IMR-90 (cell line): ENCODE measurements around the gene LRRN2. TPM values are rescaled to one million over a fixed set of nuclear protein-coding genes. Genes with fewer than 3 reads are reported as not detected.

Experiments
- ATAC-seq: fragments of 200-7000 bp; cut with Tn5 transposase; 2 replicates; pipeline ENCODE4 v1.9.1; 2020; ENCODE audit warnings: low read depth, mild to moderate bottlenecking, moderate library complexity
- BruUV-seq: library from RNA; stranded (reverse); fragments of 400-500 nt; replicated peaks from 2 replicates; lab custom pipeline; 2021; lab: Mats Ljungman, UMichigan
- CTCF ChIA-PET: fragments of 300-600 bp; formaldehyde crosslinking; extraction: SDS; loops from one replicate; lab custom pipeline; 2021; ENCODE audit warnings: antibody characterized with exemption; lab: Yijun Ruan, JAX
- POLR2A ChIA-PET: fragments of 300-600 bp; sonication (Branson Sonifier 250); formaldehyde crosslinking; loops from one replicate; lab custom pipeline; 2022; ENCODE audit warnings: antibody characterized with exemption; ENCODE audit not compliant: unreplicated experiment; lab: Charles Lee
- DNase-seq: peaks from one replicate; pipeline ENCODE4 v3.0.0; 2013
- H2AFZ ChIP-seq: replicated peaks from 2 replicates; pipeline ENCODE3; 2013; ENCODE audit warnings: low read length, mild to moderate bottlenecking; ENCODE audit not compliant: poor library complexity
- H2AK5ac ChIP-seq: 2 replicates; pipeline ENCODE4 v1.6.1; 2013; ENCODE audit warnings: low read depth, low read length, inconsistent platforms
- H2AK9ac ChIP-seq: replicated peaks from 2 replicates; pipeline ENCODE3; 2013; ENCODE audit warnings: mild to moderate bottlenecking, low read depth, low read length, moderate library complexity; ENCODE audit not compliant: poor library complexity
- H2BK120ac ChIP-seq: 2 replicates; pipeline ENCODE4 v1.6.1; 2013; ENCODE audit warnings: low read depth, low read length, inconsistent platforms
- H2BK15ac ChIP-seq: 3 replicates; pipeline ENCODE4 v1.6.1; 2013; ENCODE audit warnings: low read depth, low read length, inconsistent platforms
- H2BK20ac ChIP-seq: 2 replicates; pipeline ENCODE4 v1.6.1; 2013; ENCODE audit warnings: low read depth, mild to moderate bottlenecking, inconsistent platforms, low read length, moderate library complexity
- H2BK5ac ChIP-seq: 2 replicates; pipeline ENCODE4 v1.6.1; 2013; ENCODE audit warnings: mild to moderate bottlenecking, low read depth, low read length, inconsistent platforms; ENCODE audit not compliant: poor library complexity, severe bottlenecking
- H3K14ac ChIP-seq: replicated peaks from 2 replicates; pipeline ENCODE4 v1.6.1; 2013; ENCODE audit warnings: low read depth, low read length, inconsistent platforms
- H3K18ac ChIP-seq: 2 replicates; pipeline ENCODE4 v1.6.1; 2013; ENCODE audit warnings: low read depth, low read length, control low read depth
- H3K23ac ChIP-seq: 2 replicates; pipeline ENCODE4 v1.6.1; 2013; ENCODE audit warnings: low read depth, low read length, inconsistent platforms
- H3K27ac ChIP-seq: 2 replicates; pipeline ENCODE4 v1.5.1; 2013; ENCODE audit warnings: mild to moderate bottlenecking, control low read depth, low read length; ENCODE audit not compliant: insufficient read depth
- H3K27me3 ChIP-seq: 2 replicates; pipeline ENCODE4 v1.6.1; 2013; ENCODE audit warnings: low read length; ENCODE audit not compliant: control insufficient read depth, insufficient read depth
- H3K36me3 ChIP-seq: 2 replicates; pipeline ENCODE4 v1.6.1; 2013; ENCODE audit warnings: low read length, mixed read lengths; ENCODE audit not compliant: control insufficient read depth, insufficient read depth
- H3K4ac ChIP-seq: 2 replicates; pipeline ENCODE4 v1.6.1; 2013; ENCODE audit warnings: low read depth, low read length, inconsistent platforms
- H3K4me1 ChIP-seq: 2 replicates; pipeline ENCODE4 v1.6.1; 2013; ENCODE audit warnings: low read length, mixed read lengths; ENCODE audit not compliant: control insufficient read depth, insufficient read depth
- H3K4me2 ChIP-seq: 2 replicates; pipeline ENCODE4 v1.6.1; 2013; ENCODE audit warnings: low read depth, mild to moderate bottlenecking, control low read depth, low read length, moderate library complexity
- H3K4me3 ChIP-seq: 2 replicates; pipeline ENCODE4 v1.5.1; 2013; ENCODE audit warnings: low read depth, mild to moderate bottlenecking, control low read depth, low read length, moderate library complexity; ENCODE audit not compliant: insufficient read depth
- H3K56ac ChIP-seq: 2 replicates; pipeline ENCODE4 v1.6.1; 2013; ENCODE audit warnings: low read length, inconsistent platforms; ENCODE audit not compliant: insufficient read depth; ENCODE audit errors: extremely low read depth
- H3K79me1 ChIP-seq, 2 experiments: 2 replicates each; pipeline ENCODE4 v1.6.1; 2013; ENCODE audit warnings: low read length in 2 of 2, inconsistent platforms in 1 of 2, low read depth in 1 of 2
- H3K9ac ChIP-seq: 2 replicates; pipeline ENCODE4 v1.6.1; 2013; ENCODE audit warnings: low read depth, low read length, control low read depth
- H3K9me1 ChIP-seq: 2 replicates; pipeline ENCODE4 v1.6.1; 2013; ENCODE audit warnings: low read length, inconsistent platforms; ENCODE audit not compliant: insufficient read depth
- H3K9me3 ChIP-seq: 2 replicates; pipeline ENCODE4 v1.6.1; 2013; ENCODE audit warnings: low read length; ENCODE audit not compliant: control insufficient read depth, insufficient read depth
- H4K20me1 ChIP-seq: 2 replicates; pipeline ENCODE4 v1.6.1; 2013; ENCODE audit warnings: low read length, inconsistent platforms; ENCODE audit not compliant: insufficient read depth
- H4K5ac ChIP-seq: 2 replicates; pipeline ENCODE4 v1.6.1; 2013; ENCODE audit warnings: mild to moderate bottlenecking, low read depth, low read length, control low read depth
- H4K8ac ChIP-seq, 2 experiments: 2 replicates each; pipeline ENCODE4 v1.6.1; 2013; ENCODE audit warnings: low read depth in 2 of 2, low read length in 2 of 2, control low read depth in 1 of 2, inconsistent platforms in 1 of 2
- H4K91ac ChIP-seq: 2 replicates; pipeline ENCODE4 v1.6.1; 2013; ENCODE audit warnings: low read depth, low read length, inconsistent platforms; ENCODE audit not compliant: insufficient read depth
- MAZ ChIP-seq: IDR thresholded peaks from 2 replicates; pipeline ENCODE4 v1.6.1; 2012; ENCODE audit warnings: low read depth, mild to moderate bottlenecking, low read length, improper control_type of control experiment, moderate library complexity, borderline replicate concordance
- WGBS, 2 experiments: methylation state at CpG; one replicate each; pipeline versions ENCODE4 v1.1.5 to v1.1.7; 2013; ENCODE audit warnings: missing lambda C conversion rate in 2 of 2; ENCODE audit not compliant: insufficient read length in 1 of 2; ENCODE audit errors: extremely low coverage in 2 of 2; 5-methylcytosine and 5-hydroxymethylcytosine counted together
- dilution Hi-C: fragments of 300-500 bp; cut with HindIII; formaldehyde crosslinking; loops from one replicate; pipeline ENCODE4 v1.14.3; 2018; ENCODE audit warnings: low sequenced_read_pairs; ENCODE audit not compliant: unreplicated experiment
- in situ Hi-C: fragments of 300-500 bp; cut with MboI; formaldehyde crosslinking; loops from 3 replicates; pipeline ENCODE4 v1.14.3; 2019; ENCODE audit warnings: low sequenced_read_pairs, inconsistent platforms, mixed read lengths
- intact Hi-C: fragments of 100-400 bp; cut with micrococcal nuclease; formaldehyde crosslinking; loops from 2 replicates; pipeline ENCODE4 v1.10.0; 2022
- polyA plus RNA-seq, 3 experiments: library from polyadenylated mRNA; depleted of rRNA; stranded (reverse); fragments of >200 nt; gene quantifications; 2 replicates each; pipeline ENCODE4 v1.2.3, GENCODE V29; 2012; ENCODE audit warnings: low replicate concordance in 1 of 3
- total RNA-seq: library from RNA; depleted of rRNA; stranded (reverse); fragments of >200 nt; gene quantifications from 2 replicates; pipeline ENCODE4 v1.2.3, GENCODE V29; 2012
- TF ChIP-seq, protein P1 (sequence below): fragments of 150-350 bp; IDR thresholded peaks from 2 replicates; pipeline ENCODE4 v1.6.1; 2016; ENCODE audit warnings: low read depth, mild to moderate bottlenecking, low read length, moderate library complexity, borderline replicate concordance

Gene LRRN2
- total and polyA plus RNA-seq, 2 of the 4 experiments (the other 2 are of a cell fraction) = not detected

DNA sequence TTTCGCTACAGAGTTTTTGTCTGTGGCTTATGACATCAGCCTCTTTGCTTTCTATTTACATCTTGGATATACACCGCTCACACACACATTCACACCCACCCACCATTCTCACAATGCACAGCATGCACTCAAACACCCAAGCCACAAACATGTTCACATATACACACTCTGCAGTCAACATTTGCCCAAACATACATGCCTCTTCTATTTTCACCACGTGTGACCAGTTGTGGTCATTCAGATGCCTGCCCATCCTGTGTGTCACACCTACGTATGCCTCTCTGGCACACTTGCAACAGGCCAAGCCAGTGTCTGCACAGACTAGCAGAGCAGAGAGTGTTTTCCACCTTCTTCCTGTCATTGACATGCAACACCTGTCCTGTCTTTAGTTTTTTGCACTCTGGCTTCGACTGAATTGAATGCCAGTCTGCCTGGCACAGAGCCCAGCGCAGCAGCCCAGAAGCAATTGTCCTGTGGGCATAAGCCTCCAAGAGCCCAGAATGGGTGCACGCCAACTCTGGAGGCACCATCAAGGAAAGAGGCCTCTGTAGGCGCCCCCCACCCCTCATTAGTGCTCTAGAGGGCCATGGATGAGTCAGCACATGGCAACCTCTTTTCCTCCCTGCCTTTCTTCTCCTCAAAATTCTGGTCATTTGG is 37.7 kb upstream of the LRRN2 start:
- Histone ChIP-seq H3K4me3 (no peak overlapping the region), H2AK5ac (no peak overlapping the region), H4K91ac (no peak overlapping the region), H2AFZ (no peak overlapping the region), H3K23ac (no peak overlapping the region), H4K5ac (no peak overlapping the region), H2BK15ac (no peak overlapping the region), H3K36me3 (no peaks in the 10 kb centered on the region), H3K27ac (no peak overlapping the region), H3K9me1 (no peaks in the 10 kb centered on the region), H3K4me1 (no peaks in the 10 kb centered on the region), H3K14ac (no peak overlapping the region), H4K20me1 (no peaks in the 10 kb centered on the region), H2BK120ac (no peak overlapping the region), H2BK20ac (no peak overlapping the region), H3K4me2 (no peak overlapping the region), H3K27me3 (no peaks in the 10 kb centered on the region), H3K56ac (no peak overlapping the region), H2BK5ac (no peak overlapping the region), H3K79me1 (no peaks in the 10 kb centered on the region), H3K4ac (no peak overlapping the region), H2AK9ac (no peak overlapping the region), H3K18ac (no peak overlapping the region), H4K8ac (no peak overlapping the region), H3K9me3 (no peaks in the 10 kb centered on the region), H3K9ac (no peak overlapping the region)
- no TSS peak for BruUV-seq
- no peak for ATAC-seq
- POLR2A ChIA-PET = no interaction called here
- no peak for DNase-seq
- CTCF ChIA-PET = no interaction called here
- WGBS, 2 experiments = 38% methylated on average over 7 of the region's 8 CpGs; no CpG with 5 or more reads in 1 of the 2 experiments
- dilution Hi-C loops = no loop called here
- in situ Hi-C loops = no loop called here
- intact Hi-C loops = no loop called here
- TF ChIP-seq, protein P1, sequence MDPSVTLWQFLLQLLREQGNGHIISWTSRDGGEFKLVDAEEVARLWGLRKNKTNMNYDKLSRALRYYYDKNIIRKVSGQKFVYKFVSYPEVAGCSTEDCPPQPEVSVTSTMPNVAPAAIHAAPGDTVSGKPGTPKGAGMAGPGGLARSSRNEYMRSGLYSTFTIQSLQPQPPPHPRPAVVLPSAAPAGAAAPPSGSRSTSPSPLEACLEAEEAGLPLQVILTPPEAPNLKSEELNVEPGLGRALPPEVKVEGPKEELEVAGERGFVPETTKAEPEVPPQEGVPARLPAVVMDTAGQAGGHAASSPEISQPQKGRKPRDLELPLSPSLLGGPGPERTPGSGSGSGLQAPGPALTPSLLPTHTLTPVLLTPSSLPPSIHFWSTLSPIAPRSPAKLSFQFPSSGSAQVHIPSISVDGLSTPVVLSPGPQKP = no peak
- no peak for TF ChIP-seq MAZ
